GM18951 (cell line): Measurements from ENCODE around the gene RUNDC3A.

Experiments
- POLR2A ChIP-seq: IDR thresholded peaks from 4 replicates; pipeline ENCODE4 v1.6.1; 2011; ENCODE audit warnings: mild to moderate bottlenecking; ENCODE audit not compliant: insufficient read length, insufficient read depth; ENCODE audit errors: extremely low read depth
- in situ Hi-C: fragments of 300-500 bp; cut with MboI; formaldehyde crosslinking; loops from one replicate; pipeline ENCODE4 v1.12.0; 2022; ENCODE audit warnings: low sequenced_read_pairs, mixed read lengths, inconsistent platforms; ENCODE audit not compliant: unreplicated experiment

Gene RUNDC3A

DNA sequence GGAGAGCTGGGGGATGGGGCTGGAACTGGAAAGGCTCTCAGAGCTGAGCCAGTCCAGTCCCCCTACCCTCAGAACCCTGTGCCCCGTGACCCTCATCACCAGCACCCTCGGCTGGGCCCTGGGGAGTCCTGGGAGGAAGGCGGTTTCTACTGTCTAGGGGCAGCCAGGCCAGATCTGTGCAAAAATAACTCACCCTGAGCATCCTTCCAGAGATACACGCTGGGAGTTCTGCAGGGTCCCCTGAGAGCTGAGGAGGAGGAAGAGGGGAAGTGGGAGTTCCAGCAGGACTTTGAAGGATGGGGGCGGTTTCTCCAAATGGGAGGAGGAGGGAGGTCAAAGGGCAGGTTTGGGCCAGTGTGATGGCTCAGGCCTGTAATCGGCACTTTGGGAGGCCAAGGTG, 35.4 kb upstream of the RUNDC3A start:
- no peak for TF ChIP-seq POLR2A
- in situ Hi-C loops, result no loop called here

GRCh38 chr17:44273607-44274006, 34.8 kb upstream of the RUNDC3A start:
- TF ChIP-seq POLR2A, result no peak
- in situ Hi-C loops, result no loop called here

- in situ Hi-C loops, result no loop called here
- TF ChIP-seq POLR2A, result no peak
Measured at GRCh38 chr17:44277976-44278375, 30.4 kb upstream of the RUNDC3A start.

GRCh38 chr17:44279346-44279665, 29.1 kb upstream of the RUNDC3A start:
- TF ChIP-seq POLR2A, result no peak
- in situ Hi-C loops, result no loop called here

DNA sequence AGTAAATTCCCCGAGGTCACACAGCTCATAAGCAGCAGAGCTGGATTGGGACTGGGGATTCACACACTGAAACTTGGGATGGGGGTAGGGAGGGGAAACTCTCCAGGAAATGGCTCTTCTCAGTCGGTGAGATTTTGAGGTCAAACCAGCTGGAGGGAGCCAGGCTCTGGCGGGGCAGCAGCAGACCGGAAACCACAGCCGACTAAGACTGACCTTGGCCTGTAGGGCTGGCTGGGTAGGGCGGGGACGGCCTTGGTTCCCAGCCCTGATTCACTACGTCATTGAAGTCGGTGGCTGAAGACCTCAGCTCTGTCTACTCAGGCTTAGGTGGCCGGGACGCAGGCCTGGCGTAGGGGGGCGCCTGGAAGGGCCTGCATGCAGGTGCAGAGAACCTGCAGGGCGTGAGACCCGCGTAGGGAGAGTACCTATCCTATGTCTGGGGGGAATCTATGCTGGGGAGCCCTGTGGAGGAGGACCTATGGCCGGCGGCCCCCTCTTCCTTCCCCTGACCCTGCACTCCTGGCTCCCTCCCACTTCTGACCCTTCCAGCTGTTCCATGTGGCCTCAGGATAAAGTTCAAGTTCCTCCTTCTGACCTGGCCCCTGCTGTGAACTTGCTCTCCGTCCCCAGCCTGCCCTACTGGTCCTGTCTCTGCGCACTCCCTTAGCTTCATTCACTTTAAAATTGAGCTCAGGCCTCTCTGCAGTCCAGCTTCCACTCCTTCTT, 28.6 kb upstream of the RUNDC3A start:
- TF ChIP-seq POLR2A, result no peak
- in situ Hi-C loops, result no loop called here

DNA sequence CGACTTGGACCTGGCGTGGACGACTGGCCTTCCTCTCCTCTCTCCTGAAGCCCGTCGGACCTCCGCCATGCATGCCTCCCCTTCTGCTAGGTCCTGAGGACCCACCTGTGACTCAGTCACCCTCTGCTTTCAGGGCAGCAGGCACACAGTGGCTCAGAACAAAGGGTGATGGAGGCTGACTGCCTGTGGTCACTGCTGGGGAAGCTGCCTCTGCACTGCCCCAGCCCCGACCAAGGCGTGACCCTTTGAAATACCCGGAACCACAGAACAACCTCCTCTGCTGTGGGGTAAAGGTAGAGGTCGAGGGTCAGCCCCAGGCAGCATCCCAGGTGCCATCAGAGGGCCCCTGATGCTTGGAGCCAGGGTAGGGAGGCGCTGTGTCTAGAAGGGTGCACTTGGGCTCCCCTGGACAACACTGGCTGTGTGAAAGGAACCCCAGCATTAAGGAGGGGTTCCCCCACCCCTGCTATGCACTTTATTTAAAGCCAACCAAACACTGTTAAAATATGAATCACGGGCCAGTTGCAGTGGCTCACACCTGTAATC, 27.9 kb upstream of the RUNDC3A start:
- TF ChIP-seq POLR2A, result no peak
- in situ Hi-C loops, result no loop called here

DNA sequence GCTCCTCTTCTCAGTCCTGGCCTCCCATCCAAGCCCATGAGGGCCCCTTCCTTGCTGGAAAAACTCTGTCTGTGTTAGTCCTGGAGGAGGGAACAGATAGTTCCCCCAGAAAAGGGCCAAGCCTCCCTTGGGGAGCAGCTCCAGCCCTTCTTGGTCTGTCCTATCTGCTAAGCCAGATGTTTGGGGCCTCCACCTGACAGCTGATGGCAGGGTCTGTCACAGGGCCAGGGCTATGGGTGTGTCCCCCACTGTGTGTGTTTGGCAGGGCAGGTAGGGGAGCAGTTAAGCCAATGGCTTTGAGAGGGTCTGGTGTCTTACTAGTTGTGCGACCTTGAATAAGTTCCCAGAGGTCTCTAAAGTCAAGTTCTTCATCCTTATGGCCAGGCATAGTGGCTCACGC, 26.8 kb upstream of the RUNDC3A start:
- in situ Hi-C loops, result no loop called here
- TF ChIP-seq POLR2A, result no peak

DNA sequence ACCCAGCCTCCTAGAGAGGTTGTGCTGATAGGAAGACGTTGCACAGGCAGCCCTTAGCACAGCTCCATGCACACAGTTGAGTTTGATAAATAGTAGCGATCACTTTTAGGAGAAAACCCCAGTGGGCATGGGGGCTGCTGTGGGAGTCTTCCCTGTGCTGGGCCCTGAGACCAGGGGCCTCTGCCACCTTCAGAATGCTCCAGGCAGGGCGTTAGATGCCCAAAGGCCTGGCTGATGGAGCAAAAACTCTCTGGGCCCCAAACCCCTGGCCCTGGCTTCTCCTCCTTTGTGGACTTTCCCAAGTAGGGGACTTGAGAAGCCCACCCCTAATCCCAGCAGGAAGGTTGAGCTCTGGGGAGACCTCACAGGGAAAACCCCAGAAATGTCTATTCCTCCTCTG, 26.1 kb upstream of the RUNDC3A start:
- TF ChIP-seq POLR2A, result no peak
- in situ Hi-C loops, result no loop called here

GRCh38 chr17:44283344-44284023, 24.9 kb upstream of the RUNDC3A start:
- in situ Hi-C loops, result no loop called here
- TF ChIP-seq POLR2A, result no peak

DNA sequence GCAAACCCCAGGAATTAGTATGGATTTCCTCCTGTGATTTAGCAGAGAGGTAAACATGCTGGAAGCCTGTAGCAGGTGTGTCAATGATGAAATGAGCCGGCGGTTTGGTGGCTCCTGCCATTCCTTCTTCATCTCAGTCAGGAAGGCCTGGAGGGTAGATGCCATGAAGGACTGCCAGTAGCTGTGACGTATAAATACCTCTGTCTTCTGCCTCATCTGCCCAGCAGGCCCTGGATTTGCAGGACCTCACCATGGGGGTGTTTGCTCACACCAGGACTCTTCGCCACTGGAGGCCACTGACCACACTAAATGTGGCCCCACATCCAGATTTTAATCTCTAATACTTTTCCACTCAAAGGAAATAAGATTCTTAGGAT, 24.4 kb upstream of the RUNDC3A start:
- in situ Hi-C loops, result no loop called here
- TF ChIP-seq POLR2A, result no peak

- in situ Hi-C loops, result no loop called here
Measured at GRCh38 chr17:44287651-44288050, 20.8 kb upstream of the RUNDC3A start.

GRCh38 chr17:44293509-44294226, 14.7 kb upstream of the RUNDC3A start:
- TF ChIP-seq POLR2A, result no peak
- in situ Hi-C loops, result no loop called here

More at GRCh38 chr17:44287651-44288050, 20.8 kb upstream of the RUNDC3A start:
- no peak for TF ChIP-seq POLR2A

DNA sequence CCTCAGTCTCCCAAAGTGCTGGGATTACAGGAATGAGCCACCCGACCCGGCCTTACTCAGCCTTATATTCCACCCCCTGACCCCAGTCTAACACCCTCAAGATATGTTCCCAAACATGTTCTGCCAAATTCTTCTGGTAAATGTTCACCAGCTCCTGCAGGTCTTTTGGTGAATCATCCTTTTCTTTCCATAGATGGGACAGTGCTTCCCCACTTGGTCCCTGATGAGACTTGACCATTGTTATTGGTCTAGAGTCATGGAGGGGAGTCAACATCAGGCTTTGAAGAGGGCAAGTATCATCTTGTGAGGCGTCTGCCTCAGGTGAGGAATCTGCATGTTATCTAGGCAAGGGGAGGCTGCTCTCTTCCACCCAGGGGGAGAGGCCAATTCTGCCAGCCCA, 10.4 kb upstream of the RUNDC3A start:
- in situ Hi-C loops, result no loop called here

GRCh38 chr17:44304651-44305050, 3.8 kb upstream of the RUNDC3A start:
- in situ Hi-C loops, result no loop called here
- no peak for TF ChIP-seq POLR2A

More for the DNA sequence above, 10.4 kb upstream of the RUNDC3A start:
- no peak for TF ChIP-seq POLR2A
